ENCODE measurements around the gene FOXP1. TPM values are rescaled to one million over a fixed set of nuclear protein-coding genes. Genes with fewer than 3 reads are reported as not detected.

FOXP1 gene
- total RNA-seq, 2 experiments from 2014 or later: 120 to 122 TPM

DNA sequence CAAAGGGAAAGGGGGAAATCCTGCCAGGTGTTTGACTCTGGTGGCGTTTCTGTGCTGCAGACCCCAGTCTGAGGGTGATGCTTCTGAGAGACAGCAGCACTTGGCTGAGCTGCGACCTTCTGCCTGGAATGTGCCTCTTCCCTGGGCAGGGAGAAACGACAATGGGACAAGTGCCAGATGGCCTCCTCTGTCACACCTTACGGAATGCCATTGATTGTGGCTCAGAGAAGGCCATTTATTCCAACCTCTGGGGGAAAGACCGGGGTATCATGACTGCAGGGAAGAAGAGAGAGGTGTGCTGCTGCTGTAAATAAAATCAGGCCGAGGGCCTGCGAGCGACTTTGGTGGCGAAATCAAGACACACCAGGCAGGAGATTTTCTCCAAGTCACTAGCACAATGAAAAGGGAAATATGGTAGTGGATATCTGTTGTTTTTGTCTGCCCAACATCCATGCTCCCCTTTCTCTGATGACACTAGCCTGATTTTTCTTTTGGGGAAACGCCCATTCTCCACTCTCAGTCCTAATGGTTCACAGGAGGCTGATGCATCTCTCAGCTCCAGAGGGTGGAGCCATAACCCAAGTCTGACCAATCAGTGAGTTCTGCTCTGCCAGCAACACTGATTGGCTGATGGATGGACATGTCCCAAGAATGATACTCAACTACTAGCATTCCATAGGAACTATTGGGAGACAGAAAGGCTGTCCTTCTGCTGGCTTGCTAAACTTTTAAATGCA is 336.1 kb downstream of the FOXP1 start:
- no peak overlapping the region for H3K4me3 Mint-ChIP-seq
- no peaks in the 10 kb centered on the region for H3K27me3 Mint-ChIP-seq (ENCODE audit: low read depth)
- no peak for DNase-seq
- no peak for ATAC-seq
- peaks cover 4% of the 10 kb centered on the region for H3K36me3 Mint-ChIP-seq (ENCODE audit: low read depth)
- ChIA-PET POLR2A (no interaction called here), CTCF (interaction anchor here (0.8 to 1.1 kb wide), 2 partner anchors 14 to 194 kb away, joined by 3 read pairs; no protein-coding TSS in a partner anchor)
- no peaks in the 10 kb centered on the region for H3K9me3 Mint-ChIP-seq (ENCODE audit: insufficient read depth)
- peaks cover 8% of the 10 kb centered on the region for H3K4me1 Mint-ChIP-seq (ENCODE audit: low read depth)
- no peak overlapping the region for H3K27ac Mint-ChIP-seq

DNA sequence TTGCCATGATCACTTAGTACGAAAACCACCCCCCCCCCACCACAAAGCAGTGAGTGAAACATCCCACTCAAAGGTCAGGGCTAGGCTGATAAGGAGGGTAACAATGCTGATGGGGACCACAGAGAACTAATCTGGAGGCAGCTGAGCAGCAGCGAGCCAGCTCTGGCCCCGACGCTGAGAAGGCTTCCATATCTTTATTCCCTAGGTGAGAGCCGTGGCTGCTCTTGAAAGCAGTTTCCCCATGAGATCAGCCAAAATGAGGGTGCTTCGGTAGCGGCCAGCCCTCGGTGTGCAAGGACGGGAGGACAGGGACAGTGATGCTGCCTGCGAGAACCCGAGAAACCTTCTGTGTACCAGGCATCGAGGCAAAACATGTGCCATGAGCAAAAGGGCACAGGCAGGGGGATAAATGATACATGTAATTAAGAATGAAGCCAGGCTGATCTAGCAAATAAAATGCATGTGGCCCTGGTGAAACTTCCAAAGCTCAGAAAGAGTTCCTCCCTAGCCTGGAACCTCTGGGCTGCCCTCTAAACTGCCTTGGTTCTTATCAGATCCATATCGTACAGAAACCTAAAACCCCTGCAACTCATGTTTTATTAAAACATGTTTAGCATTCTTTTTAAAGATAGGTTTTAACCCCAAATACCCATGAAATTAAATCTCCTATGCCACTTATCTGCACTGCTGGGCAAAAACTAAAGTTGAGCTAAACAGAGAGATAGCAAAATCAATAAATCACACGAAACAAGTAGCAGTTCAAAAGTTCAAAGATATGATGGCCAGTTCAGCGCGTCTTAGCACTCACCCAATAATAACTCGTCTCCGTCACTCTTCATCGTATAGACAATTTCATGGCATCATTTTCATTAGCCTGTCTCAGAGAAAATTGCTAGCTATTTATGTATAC is 337.3 kb downstream of the FOXP1 start:
- H3K27me3 Mint-ChIP-seq (ENCODE audit: low read depth): no peaks in the 10 kb centered on the region
- CTCF ChIA-PET: interaction anchor here (0.8 kb wide), 1 partner anchor 13 kb away, joined by 3 read pairs; no protein-coding TSS in a partner anchor
- ATAC-seq: no peak
- POLR2A ChIA-PET: interaction anchor here (0.7 kb wide), 1 partner anchor 151 kb away, joined by 3 read pairs; no protein-coding TSS in a partner anchor
- DNase-seq: no peak
- H3K9me3 Mint-ChIP-seq (ENCODE audit: insufficient read depth): no peaks in the 10 kb centered on the region
- no peaks in the 10 kb centered on the region for H3K36me3 Mint-ChIP-seq (ENCODE audit: low read depth)
- H3K27ac Mint-ChIP-seq: no peak overlapping the region
- H3K4me1 Mint-ChIP-seq (ENCODE audit: low read depth): peaks cover 8% of the 10 kb centered on the region
- H3K4me3 Mint-ChIP-seq: no peak overlapping the region

DNA sequence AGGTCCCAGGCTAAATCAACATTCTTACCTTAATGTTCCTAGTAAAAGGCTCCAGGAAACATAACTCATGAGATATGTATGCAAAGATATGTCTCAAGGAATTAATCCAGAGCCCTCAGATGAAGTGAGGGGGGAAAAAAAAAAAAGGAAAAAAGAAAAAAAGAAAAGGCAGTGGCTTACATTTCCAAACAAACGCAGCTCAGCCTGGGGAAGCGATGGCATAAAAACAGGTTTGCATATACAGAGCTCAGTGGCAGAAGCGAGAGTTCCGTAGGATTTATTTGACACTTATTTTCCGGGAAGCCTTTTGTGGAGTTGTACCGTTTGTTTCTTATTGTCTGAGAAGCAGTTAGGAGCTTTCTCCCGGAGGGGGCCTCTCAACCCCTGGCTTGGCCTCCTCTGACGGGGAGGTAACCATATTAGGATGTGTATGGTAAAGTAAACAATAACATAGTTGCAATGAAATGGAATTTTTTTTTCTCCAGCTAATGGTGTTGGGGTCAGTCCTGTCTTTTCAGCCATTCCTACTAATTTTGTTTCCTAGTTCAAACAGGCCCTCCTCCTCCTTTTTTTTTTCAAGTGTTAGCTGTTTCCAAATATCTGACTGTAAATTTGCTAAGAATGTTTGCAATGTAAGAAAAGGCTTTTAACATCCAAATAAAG is 338.6 kb downstream of the FOXP1 start:
- Mint-ChIP-seq H3K36me3 (ENCODE audit: low read depth) (peaks cover 3% of the 10 kb centered on the region), H3K4me3 (no peak overlapping the region), H3K4me1 (ENCODE audit: low read depth) (peaks cover 8% of the 10 kb centered on the region), H3K9me3 (ENCODE audit: insufficient read depth) (no peaks in the 10 kb centered on the region), H3K27me3 (ENCODE audit: low read depth) (no peaks in the 10 kb centered on the region), H3K27ac (no peak overlapping the region)
- no peak for DNase-seq
- CTCF ChIA-PET: no interaction called here
- ATAC-seq: no peak
- POLR2A ChIA-PET: interaction anchor here (0.7 kb wide), 1 partner anchor 152 kb away, joined by 3 read pairs; no protein-coding TSS in a partner anchor

DNA sequence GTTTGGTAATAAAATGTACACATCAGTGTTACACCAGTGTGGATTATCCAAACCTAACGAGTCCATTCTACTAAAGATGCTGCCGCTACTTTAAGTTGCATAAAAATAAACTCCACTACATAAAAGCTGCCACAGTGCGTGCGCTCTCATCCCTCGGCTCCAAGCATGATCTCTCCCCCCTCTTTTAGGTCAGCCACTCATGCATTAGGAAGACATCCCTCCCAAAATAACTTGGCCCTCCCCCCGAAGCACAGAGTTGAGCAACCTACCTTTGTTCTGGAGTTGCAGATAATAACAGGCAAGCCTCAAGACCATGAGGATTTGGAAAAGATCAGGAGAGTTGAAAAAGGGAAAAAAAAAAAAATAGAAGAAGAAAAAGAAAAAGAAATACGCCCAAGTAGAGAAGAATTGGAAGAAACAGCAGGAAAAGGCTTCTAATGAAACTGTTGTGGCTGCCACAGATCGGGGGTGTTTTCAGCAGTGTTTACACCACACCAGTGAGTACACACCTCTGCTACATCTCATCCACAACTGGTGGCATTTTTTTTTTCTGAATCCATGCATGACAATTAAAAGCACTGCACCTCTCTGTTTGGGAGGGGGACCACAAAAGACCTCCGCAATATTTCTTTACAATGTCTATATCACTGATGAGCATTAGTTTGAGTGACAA is 339.2 kb downstream of the FOXP1 start:
- ChIA-PET POLR2A (no interaction called here), CTCF (no interaction called here)
- no peak overlapping the region for H3K27ac Mint-ChIP-seq
- DNase-seq (no peak), ATAC-seq (no peak)
- H3K36me3 Mint-ChIP-seq (ENCODE audit: low read depth): peaks cover 3% of the 10 kb centered on the region
- no peak overlapping the region for H3K4me3 Mint-ChIP-seq
- H3K4me1 Mint-ChIP-seq (ENCODE audit: low read depth): peaks cover 7% of the 10 kb centered on the region
- no peaks in the 10 kb centered on the region for H3K27me3 Mint-ChIP-seq (ENCODE audit: low read depth)
- no peaks in the 10 kb centered on the region for H3K9me3 Mint-ChIP-seq (ENCODE audit: insufficient read depth)

DNA sequence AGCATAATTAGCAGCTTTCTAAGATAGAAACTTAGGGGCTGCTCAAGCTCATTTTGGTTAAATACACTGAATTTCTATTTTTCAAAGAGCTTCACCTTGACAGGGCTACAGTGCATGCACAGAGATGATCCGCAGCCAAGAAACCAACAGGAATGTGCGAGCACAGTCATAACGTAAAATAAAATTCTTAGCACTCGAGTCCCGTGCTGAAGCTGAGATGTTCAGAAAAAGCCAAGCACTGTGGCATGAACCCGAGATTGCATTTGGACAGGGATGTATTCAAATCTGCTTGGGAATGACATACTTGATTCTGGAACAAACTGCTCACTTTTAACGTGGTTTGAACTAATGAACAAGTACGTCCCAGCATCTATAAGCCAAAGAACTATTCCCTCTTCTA is 340.3 kb downstream of the FOXP1 start:
- Mint-ChIP-seq H3K27ac (no peak overlapping the region), H3K9me3 (ENCODE audit: insufficient read depth) (no peaks in the 10 kb centered on the region), H3K36me3 (ENCODE audit: low read depth) (peaks cover 3% of the 10 kb centered on the region), H3K27me3 (ENCODE audit: low read depth) (no peaks in the 10 kb centered on the region), H3K4me3 (no peak overlapping the region), H3K4me1 (ENCODE audit: low read depth) (peaks cover 5% of the 10 kb centered on the region)
- no peak for DNase-seq
- CTCF ChIA-PET: interaction anchor here (0.7 to 2.0 kb wide), 2 partner anchors 22 to 194 kb away, joined by 4 to 8 read pairs; no protein-coding TSS in a partner anchor
- POLR2A ChIA-PET: interaction anchor here (1.2 kb wide), 1 partner anchor 27 kb away, joined by 3 read pairs; no protein-coding TSS in a partner anchor
- ATAC-seq: no peak

DNA sequence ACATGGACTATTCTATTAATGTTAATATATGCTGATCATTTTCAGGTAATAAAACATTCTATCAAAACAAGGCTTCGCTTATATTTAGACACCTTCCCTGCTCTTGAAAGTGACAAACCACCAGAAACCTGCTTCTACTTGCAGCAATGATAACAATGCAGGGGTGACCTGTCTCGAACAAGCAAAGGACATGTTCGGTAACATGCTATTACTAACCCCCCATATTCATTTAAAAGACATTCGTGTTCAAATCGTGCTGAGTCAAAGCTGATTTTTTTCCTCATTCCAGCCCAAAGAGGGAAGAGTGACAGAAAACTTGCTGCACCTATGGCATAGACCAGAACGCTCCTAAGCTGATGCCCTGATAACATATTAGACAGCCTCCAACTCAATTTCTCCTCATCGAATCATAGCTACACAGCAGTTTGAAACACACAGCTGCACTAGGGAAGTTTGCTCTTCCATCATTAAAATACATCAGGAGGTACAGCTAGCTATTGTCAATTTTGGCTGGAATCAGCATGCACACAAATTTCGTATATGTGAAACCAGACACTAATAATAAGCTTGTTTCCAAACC is 341.5 kb downstream of the FOXP1 start:
- no peak overlapping the region for H3K27ac Mint-ChIP-seq
- H3K4me1 Mint-ChIP-seq (ENCODE audit: low read depth): peaks cover 5% of the 10 kb centered on the region
- ChIA-PET CTCF (interaction anchor here (2.0 kb wide), 1 partner anchor 23 kb away, joined by 8 read pairs; no protein-coding TSS in a partner anchor), POLR2A (no interaction called here)
- H3K4me3 Mint-ChIP-seq: no peak overlapping the region
- DNase-seq: no peak
- H3K27me3 Mint-ChIP-seq (ENCODE audit: low read depth): no peaks in the 10 kb centered on the region
- no peak for ATAC-seq
- H3K36me3 Mint-ChIP-seq (ENCODE audit: low read depth): peaks cover 3% of the 10 kb centered on the region
- H3K9me3 Mint-ChIP-seq (ENCODE audit: insufficient read depth): no peaks in the 10 kb centered on the region

DNA sequence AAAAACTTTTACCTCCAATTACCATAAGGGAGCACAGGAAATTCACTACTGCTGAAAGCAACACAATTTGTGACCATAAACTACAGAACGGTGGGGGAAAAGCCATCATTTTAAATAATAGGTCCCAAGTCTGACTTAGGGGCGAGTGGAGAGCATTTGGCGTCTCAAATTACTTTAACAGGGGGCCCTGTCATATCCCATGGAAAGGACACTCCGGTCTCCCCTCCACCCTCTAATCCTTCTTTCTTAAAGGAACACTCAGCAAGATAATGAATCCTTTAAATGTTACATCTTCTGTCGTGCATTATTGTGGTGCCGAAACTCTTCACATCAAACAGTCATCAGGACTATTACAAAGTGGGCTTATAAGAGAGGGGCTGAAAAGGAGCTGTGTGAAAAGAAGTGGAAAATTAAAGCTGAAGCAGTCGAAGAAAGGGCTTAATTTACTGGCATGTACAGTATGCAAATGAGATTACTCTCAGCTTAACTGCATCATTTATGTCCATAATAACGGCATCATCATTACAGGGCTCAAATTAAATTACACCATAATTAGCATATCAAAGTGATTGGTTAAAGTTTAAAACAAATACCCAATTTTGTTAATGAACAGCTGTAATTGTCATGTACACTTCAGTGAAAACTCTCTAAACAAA is 342.2 kb downstream of the FOXP1 start:
- H3K4me1 Mint-ChIP-seq (ENCODE audit: low read depth): peaks cover 5% of the 10 kb centered on the region
- ATAC-seq: no peak
- DNase-seq: no peak
- ChIA-PET POLR2A (no interaction called here), CTCF (interaction anchor here (2.0 kb wide), 1 partner anchor 24 kb away, joined by 8 read pairs; no protein-coding TSS in a partner anchor)
- H3K36me3 Mint-ChIP-seq (ENCODE audit: low read depth): peaks cover 3% of the 10 kb centered on the region
- H3K4me3 Mint-ChIP-seq: no peak overlapping the region
- no peaks in the 10 kb centered on the region for H3K27me3 Mint-ChIP-seq (ENCODE audit: low read depth)
- no peak overlapping the region for H3K27ac Mint-ChIP-seq
- H3K9me3 Mint-ChIP-seq (ENCODE audit: insufficient read depth): no peaks in the 10 kb centered on the region

DNA sequence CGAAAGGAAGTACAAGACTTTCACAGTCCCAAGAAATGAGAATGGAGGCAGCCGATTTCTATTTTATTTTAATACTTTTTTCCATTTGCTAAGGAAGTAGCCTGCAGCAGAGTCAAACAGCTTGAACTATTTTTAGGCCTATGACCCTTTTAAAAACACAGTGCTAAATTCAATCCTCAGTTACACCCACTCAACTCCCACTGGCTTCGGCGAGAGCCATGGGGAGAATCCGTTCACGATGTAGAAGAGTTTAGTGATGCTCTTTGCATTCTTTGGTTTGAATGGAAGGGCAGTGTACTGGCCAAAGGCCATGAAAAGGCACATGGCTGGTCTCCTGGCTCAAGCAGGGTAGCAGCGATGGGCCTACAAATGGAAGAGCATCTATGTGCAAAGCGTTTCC is 343.5 kb downstream of the FOXP1 start:
- POLR2A ChIA-PET: no interaction called here
- DNase-seq: no peak
- no peak overlapping the region for H3K27ac Mint-ChIP-seq
- peaks cover 5% of the 10 kb centered on the region for H3K4me1 Mint-ChIP-seq (ENCODE audit: low read depth)
- no peaks in the 10 kb centered on the region for H3K27me3 Mint-ChIP-seq (ENCODE audit: low read depth)
- no peaks in the 10 kb centered on the region for H3K9me3 Mint-ChIP-seq (ENCODE audit: insufficient read depth)
- CTCF ChIA-PET: no interaction called here
- no peak for ATAC-seq
- no peak overlapping the region for H3K4me3 Mint-ChIP-seq
- H3K36me3 Mint-ChIP-seq (ENCODE audit: low read depth): peaks cover 3% of the 10 kb centered on the region

DNA sequence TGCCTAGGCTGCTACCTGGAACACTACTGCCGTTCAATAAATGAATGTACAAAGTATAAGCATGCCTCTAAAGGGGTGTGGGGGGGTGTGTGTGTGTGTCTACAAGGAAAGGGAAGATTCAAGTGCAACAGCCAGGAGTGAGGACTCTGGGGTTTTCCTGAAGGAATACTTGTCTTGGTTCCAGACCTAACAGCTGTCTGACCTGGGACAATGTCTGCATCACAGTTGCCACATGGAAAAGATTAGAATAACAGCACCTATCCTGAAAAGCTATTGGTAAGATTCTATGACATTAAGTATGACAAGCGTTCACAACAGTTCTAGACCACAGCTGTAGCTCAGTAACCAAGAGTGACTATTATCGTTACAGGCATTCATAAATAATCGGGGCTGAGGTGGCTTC is 345.2 kb downstream of the FOXP1 start:
- H3K4me1 Mint-ChIP-seq (ENCODE audit: low read depth): peaks cover 2% of the 10 kb centered on the region
- peaks cover 3% of the 10 kb centered on the region for H3K36me3 Mint-ChIP-seq (ENCODE audit: low read depth)
- DNase-seq: no peak
- CTCF ChIA-PET: interaction anchor here (1.2 kb wide), 1 partner anchor 232 kb away, joined by 3 read pairs; no protein-coding TSS in a partner anchor
- H3K27ac Mint-ChIP-seq: no peak overlapping the region
- no peaks in the 10 kb centered on the region for H3K9me3 Mint-ChIP-seq (ENCODE audit: insufficient read depth)
- POLR2A ChIA-PET: no interaction called here
- no peak overlapping the region for H3K4me3 Mint-ChIP-seq
- H3K27me3 Mint-ChIP-seq (ENCODE audit: low read depth): no peaks in the 10 kb centered on the region
- ATAC-seq: no peak

DNA sequence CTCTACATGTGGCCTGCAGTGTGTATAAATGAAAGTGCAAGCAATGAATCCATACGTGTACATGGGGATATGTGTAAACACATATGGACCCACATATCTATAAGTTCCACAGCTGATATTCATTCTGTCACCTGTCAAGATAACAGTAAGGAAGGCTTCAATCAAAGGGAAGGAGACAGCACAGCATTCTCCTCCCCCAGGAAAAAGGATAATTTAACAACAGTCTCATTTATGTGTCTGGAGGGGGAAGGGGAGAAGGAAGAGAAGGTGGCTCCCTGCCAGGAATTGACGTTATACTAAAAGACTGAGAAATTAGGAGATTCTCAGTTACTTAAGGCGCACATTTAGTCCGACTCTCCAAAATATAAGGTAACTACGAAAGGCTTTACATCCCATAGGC is 345.9 kb downstream of the FOXP1 start:
- H3K36me3 Mint-ChIP-seq (ENCODE audit: low read depth): peaks cover 3% of the 10 kb centered on the region
- ChIA-PET CTCF (interaction anchor here (1.4 kb wide), 1 partner anchor 11 kb away, joined by 3 read pairs; no protein-coding TSS in a partner anchor), POLR2A (no interaction called here)
- no peaks in the 10 kb centered on the region for H3K9me3 Mint-ChIP-seq (ENCODE audit: insufficient read depth)
- H3K4me1 Mint-ChIP-seq (ENCODE audit: low read depth): peaks cover 4% of the 10 kb centered on the region
- H3K27me3 Mint-ChIP-seq (ENCODE audit: low read depth): no peaks in the 10 kb centered on the region
- H3K27ac Mint-ChIP-seq: no peak overlapping the region
- ATAC-seq (no peak), DNase-seq (no peak)
- H3K4me3 Mint-ChIP-seq: no peak overlapping the region
